Fibroblast of lung (primary cell): ENCODE data around the gene ZNF804B.

ENCODE experiments used
- EZH2 ChIP-seq: IDR thresholded peaks from 2 replicates; pipeline ENCODE4 v1.5.1; 2012; ENCODE audit warnings: low read length, control low read depth, mild to moderate bottlenecking; ENCODE audit errors: missing control alignments
- TF ChIP-seq, protein P1 (sequence below), 2 donors: IDR thresholded peaks in 1 of 2; conservative IDR thresholded peaks in 1 of 2; 1 replicate in 1 of 2; 2 replicates in 1 of 2; pipeline ENCODE4 v1.5.1; 2011 to 2012; ENCODE audit warnings: low read length in 2 of 2, control low read depth in 1 of 2, inconsistent platforms in 1 of 2, low read depth in 1 of 2, mild to moderate bottlenecking in 1 of 2

DNA sequence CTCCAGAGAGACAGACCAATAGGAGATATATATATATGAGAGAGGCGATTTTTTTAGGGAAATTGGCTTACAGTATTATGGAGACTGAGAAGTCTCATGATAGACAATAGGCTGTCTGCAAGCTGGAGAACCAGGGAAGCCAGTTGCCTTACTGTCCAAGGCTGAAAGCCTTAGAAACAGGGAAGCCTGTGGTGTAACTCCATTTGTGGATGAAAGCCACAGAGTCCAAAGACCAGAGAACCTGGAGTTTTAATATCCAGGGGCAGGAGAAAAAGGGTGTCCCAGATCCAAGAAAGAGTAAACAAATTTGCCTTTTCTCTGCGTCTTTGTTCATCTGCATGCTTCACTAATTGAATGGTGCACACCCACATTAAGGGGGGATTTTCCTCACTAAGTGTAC lies 107.7 kb downstream of the ZNF804B start:
- TF ChIP-seq, protein P1, sequence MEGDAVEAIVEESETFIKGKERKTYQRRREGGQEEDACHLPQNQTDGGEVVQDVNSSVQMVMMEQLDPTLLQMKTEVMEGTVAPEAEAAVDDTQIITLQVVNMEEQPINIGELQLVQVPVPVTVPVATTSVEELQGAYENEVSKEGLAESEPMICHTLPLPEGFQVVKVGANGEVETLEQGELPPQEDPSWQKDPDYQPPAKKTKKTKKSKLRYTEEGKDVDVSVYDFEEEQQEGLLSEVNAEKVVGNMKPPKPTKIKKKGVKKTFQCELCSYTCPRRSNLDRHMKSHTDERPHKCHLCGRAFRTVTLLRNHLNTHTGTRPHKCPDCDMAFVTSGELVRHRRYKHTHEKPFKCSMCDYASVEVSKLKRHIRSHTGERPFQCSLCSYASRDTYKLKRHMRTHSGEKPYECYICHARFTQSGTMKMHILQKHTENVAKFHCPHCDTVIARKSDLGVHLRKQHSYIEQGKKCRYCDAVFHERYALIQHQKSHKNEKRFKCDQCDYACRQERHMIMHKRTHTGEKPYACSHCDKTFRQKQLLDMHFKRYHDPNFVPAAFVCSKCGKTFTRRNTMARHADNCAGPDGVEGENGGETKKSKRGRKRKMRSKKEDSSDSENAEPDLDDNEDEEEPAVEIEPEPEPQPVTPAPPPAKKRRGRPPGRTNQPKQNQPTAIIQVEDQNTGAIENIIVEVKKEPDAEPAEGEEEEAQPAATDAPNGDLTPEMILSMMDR (conservative IDR thresholded peaks at IDR 0.05 in 1 of 2, IDR thresholded peaks at IDR 0.05 in 1 of 2; ENCODE audit: low read depth in 1 of 2, low read length in 2 of 2), result no peak
- TF ChIP-seq EZH2, result no peak
